Right cardiac atrium (tissue), 5 donors: ENCODE measurements around the gene GNPDA2. TPM values are rescaled to one million over a fixed set of nuclear protein-coding genes. Genes with fewer than 3 reads are reported as not detected.
"Not testable (repeated sequence)": the region's sequence is repeated elsewhere in the genome, so short reads cannot be mapped to it uniquely, and the experiment has no call there.

Experiments
- ATAC-seq, 2 donors: fragments of 200-7000 bp; cut with Tn5 transposase; one replicate each; pipeline versions ENCODE4 v1.8.0 to v1.9.1; 2020; ENCODE audit warnings: moderate library complexity in 2 of 2, mild to moderate bottlenecking in 1 of 2
- DNase-seq, 3 donors: peaks; one replicate each; pipeline ENCODE4 v3.0.0-alpha.2; 2020
- H3K27ac ChIP-seq: one replicate; pipeline ENCODE4 v1.5.1; 2013; ENCODE audit warnings: mild to moderate bottlenecking, low read length, control low read depth, moderate library complexity
- H3K27me3 ChIP-seq: one replicate; pipeline ENCODE4 v1.6.1; 2013; ENCODE audit not compliant: control insufficient read depth, insufficient read depth
- H3K4me1 ChIP-seq: one replicate; pipeline ENCODE4 v1.6.1; 2013; ENCODE audit warnings: low read length; ENCODE audit not compliant: control insufficient read depth, insufficient read depth
- H3K4me3 ChIP-seq: one replicate; pipeline ENCODE4 v1.5.1; 2013; ENCODE audit warnings: low read length, control low read depth
- H3K9me3 ChIP-seq: one replicate; pipeline ENCODE4 v1.6.1; 2013; ENCODE audit warnings: low read length; ENCODE audit not compliant: control insufficient read depth
- WGBS: extraction: QIAGEN DNeasy Blood & Tissue Kit; methylation state at CpG from one replicate; pipeline ENCODE4 v1.1.7; 2013; 5-methylcytosine and 5-hydroxymethylcytosine counted together
- intact Hi-C, 4 donors: fragments of 100-400 bp; cut with DNase I; formaldehyde crosslinking; loops; one replicate each; pipeline versions ENCODE4 v1.11.0 to v1.14.0; 2022 to 2023
- polyA plus RNA-seq: library from polyadenylated mRNA; stranded (reverse); fragments of 200-250 nt; gene quantifications from one replicate; pipeline ENCODE4 v1.2.3, GENCODE V29; 2013
- total RNA-seq, 4 donors: library from RNA; stranded (reverse); fragmentation: NEBNext Ultra II Directional; extraction: Animal tissue kit (Norgen Biotek cat#: 25700); gene quantifications; one replicate each; pipeline ENCODE4 v1.2.1, GENCODE V29; 2021
- donor health status: healthy with polysubstance abuse.
- donor health status: DM: no; HTN: yes; CAD: no.
- donor health status: DM: no; HTN: no; CAD: no.
- donor health status: DM: no; HTN: yes; CAD: no; lungs with severe emphysema.
- donor health status: DM: yes; HTN: yes; CAD: no.

GNPDA2 gene
- total and polyA plus RNA-seq, 5 donors, result 11.5 to 19.6 (median 15.0) TPM

GRCh38 chr4:44736900-44737299, 10.5 kb upstream of the GNPDA2 start:
- ATAC-seq (no peak), DNase-seq (no peak)
- H3K4me1 ChIP-seq, result no peaks in the 10 kb centered on the region
- H3K4me3 ChIP-seq, result no peak overlapping the region
- no peaks in the 10 kb centered on the region for H3K27me3 ChIP-seq
- no peak overlapping the region for H3K27ac ChIP-seq
- no peaks in the 10 kb centered on the region for H3K9me3 ChIP-seq
- intact Hi-C loops, result no loop called here
- 83% methylated on average over 2 of the region's 2 CpGs for WGBS

DNA sequence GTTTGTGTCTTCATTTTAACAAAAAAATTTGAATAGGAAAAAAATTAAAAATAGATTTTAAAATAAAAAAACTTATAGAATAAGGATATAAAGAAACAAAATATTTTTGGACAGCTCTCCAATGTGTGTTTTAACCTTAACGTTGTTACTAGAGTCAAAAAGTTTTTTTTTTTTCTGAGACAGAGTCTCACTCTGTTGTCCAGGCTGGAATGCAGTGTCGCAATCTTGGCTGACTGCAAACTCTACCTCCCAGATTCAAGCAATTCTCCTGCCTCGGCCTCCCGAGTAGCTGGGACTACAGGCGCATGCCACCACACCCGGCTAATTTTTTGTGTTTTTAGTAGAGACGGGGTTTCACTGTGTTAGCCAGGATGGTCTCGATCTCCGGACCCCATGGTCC, 2.3 kb upstream of the GNPDA2 start:
- WGBS, result 93% methylated on average over 9 of the region's 9 CpGs
- H3K4me1 ChIP-seq, H3K9me3 ChIP-seq, H3K4me3 ChIP-seq, DNase-seq, intact Hi-C loops, ATAC-seq, H3K27me3 ChIP-seq, H3K27ac ChIP-seq: not testable (repeated sequence)

- DNase-seq (no peak), ATAC-seq (no peak)
- 77% methylated on average over 6 of the region's 6 CpGs for WGBS
- intact Hi-C loops, result no loop called here
- Histone ChIP-seq H3K9me3 (no peaks in the 10 kb centered on the region), H3K4me3 (no peak overlapping the region), H3K27me3 (no peaks in the 10 kb centered on the region), H3K27ac (no peak overlapping the region), H3K4me1 (no peaks in the 10 kb centered on the region)
Observed at GRCh38 chr4:44727471-44727870, 1.1 kb upstream of the GNPDA2 start.

- intact Hi-C loops, result no loop called here
- peak; percentile 4 to 32 for ATAC-seq
- Histone ChIP-seq H3K27ac (peak overlapping the region; percentile 87), H3K4me3 (peak overlapping the region; percentile 92), H3K4me1 (no peaks in the 10 kb centered on the region), H3K27me3 (no peaks in the 10 kb centered on the region), H3K9me3 (no peaks in the 10 kb centered on the region)
- WGBS, result under 1% methylated on average over 9 of the region's 9 CpGs
- no peak for DNase-seq
Observed at GRCh38 chr4:44725726-44726037, 674 bp downstream of the GNPDA2 start.

- WGBS, result 32% methylated on average over 6 of the region's 6 CpGs
- intact Hi-C loops, result no loop called here
- H3K4me1 ChIP-seq, result no peaks in the 10 kb centered on the region
- no peaks in the 10 kb centered on the region for H3K27me3 ChIP-seq
- H3K4me3 ChIP-seq, result peak overlapping the region; percentile 92
- H3K27ac ChIP-seq, result no peak overlapping the region
- DNase-seq, result no peak
- no peak for ATAC-seq
- H3K9me3 ChIP-seq, result no peaks in the 10 kb centered on the region
Observed at GRCh38 chr4:44725166-44725565, 1.2 kb downstream of the GNPDA2 start.

- DNase-seq (no peak), ATAC-seq (no peak)
- 88% methylated on average over 3 of the region's 3 CpGs for WGBS
- H3K4me1 ChIP-seq, result no peaks in the 10 kb centered on the region
- H3K27ac ChIP-seq, result no peak overlapping the region
- H3K9me3 ChIP-seq, result no peaks in the 10 kb centered on the region
- no peaks in the 10 kb centered on the region for H3K27me3 ChIP-seq
- intact Hi-C loops, result no loop called here
- H3K4me3 ChIP-seq, result no peak overlapping the region
Observed at GRCh38 chr4:44722001-44722400, 4.4 kb downstream of the GNPDA2 start.

- H3K4me3 ChIP-seq, result no peak overlapping the region
- no peaks in the 10 kb centered on the region for H3K27me3 ChIP-seq
- H3K4me1 ChIP-seq, result no peaks in the 10 kb centered on the region
- no peak for DNase-seq
- ATAC-seq, result no peak
- intact Hi-C loops, result no loop called here
- 92% methylated on average over 4 of the region's 4 CpGs for WGBS
- no peaks in the 10 kb centered on the region for H3K9me3 ChIP-seq
- no peak overlapping the region for H3K27ac ChIP-seq
Observed at GRCh38 chr4:44720371-44720770, 6.0 kb downstream of the GNPDA2 start.

DNA sequence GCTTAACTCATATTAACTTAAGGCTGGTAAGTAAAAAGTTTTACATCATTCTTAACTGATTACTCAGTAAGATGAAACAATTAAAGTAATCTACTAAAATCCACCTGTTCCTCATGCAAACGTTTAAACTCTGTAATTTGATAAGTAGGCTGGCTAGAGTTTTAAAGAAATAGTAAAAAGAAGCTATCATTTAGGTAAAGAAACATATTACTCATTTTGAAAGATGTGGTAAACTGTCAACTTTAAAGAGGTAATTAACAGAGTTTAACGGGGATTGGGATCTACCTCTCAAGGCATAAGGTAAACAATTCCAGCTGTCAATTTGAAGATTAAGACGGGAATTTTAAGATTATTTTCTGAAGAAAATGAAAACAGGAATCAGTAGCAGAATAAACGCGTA, 9.8 kb downstream of the GNPDA2 start:
- ATAC-seq (no peak), DNase-seq (no peak)
- intact Hi-C loops, result no loop called here
- Histone ChIP-seq H3K27ac (no peak overlapping the region), H3K9me3 (no peaks in the 10 kb centered on the region), H3K27me3 (no peaks in the 10 kb centered on the region), H3K4me1 (no peaks in the 10 kb centered on the region), H3K4me3 (no peak overlapping the region)
- WGBS, result 66% methylated on average over 5 of the region's 5 CpGs

DNA sequence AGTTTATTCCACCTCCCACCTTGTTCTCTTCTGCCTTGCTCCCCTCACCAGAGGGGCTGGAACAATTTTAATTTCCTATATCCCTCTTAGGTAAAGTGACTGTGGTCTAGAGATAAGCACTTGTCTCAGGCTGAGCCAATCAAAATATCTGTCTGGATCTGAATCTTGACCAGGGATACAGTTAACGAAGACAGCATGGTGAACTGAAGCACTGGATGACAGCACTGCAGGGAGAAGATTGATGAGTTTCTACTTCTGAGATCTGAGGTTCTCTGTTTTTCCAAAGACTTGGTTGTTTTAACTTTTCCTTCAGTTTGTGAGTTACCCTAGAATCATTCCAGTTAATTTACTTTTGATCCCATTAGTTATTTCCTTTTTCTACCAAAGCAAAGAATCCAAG, 13.2 kb downstream of the GNPDA2 start:
- intact Hi-C loops, result no loop called here
- 91% methylated on average over 1 of the region's 1 CpG for WGBS
- Histone ChIP-seq H3K27me3 (no peaks in the 10 kb centered on the region), H3K4me1 (no peaks in the 10 kb centered on the region), H3K9me3 (no peaks in the 10 kb centered on the region), H3K27ac (no peak overlapping the region), H3K4me3 (no peak overlapping the region)
- DNase-seq (no peak), ATAC-seq (no peak)

GRCh38 chr4:44704673-44705072, 21.7 kb downstream of the GNPDA2 start:
- 85% methylated on average over 4 of the region's 4 CpGs for WGBS
- Histone ChIP-seq H3K4me1 (no peaks in the 10 kb centered on the region), H3K27ac (no peak overlapping the region), H3K9me3 (no peaks in the 10 kb centered on the region), H3K27me3 (no peaks in the 10 kb centered on the region), H3K4me3 (no peak overlapping the region)
- intact Hi-C loops, result no loop called here
- no peak for DNase-seq
- no peak for ATAC-seq

DNA sequence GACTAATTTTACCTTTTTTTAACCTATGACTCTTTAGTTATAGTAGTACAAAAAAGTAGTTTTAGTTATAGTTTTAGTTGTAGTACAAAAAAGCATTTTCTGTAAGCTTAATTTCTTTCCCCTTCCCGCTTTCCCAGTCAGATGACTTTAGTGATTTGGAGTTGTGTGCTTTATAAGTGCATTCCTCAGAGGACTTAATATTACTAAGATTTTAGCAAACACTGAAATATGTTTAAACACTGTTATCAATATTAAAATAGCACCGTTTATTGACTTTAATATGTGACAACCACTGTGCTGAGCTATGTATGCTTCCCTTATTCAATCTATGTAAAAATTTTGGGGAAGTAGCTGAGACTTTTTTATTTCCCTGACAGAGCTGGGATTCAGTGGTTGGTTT, 25.3 kb downstream of the GNPDA2 start:
- intact Hi-C loops, result no loop called here
- DNase-seq, result no peak
- H3K27me3 ChIP-seq, result no peaks in the 10 kb centered on the region
- H3K27ac ChIP-seq, result no peak overlapping the region
- ATAC-seq, result no peak
- H3K4me3 ChIP-seq, result no peak overlapping the region
- 86% methylated on average over 2 of the region's 2 CpGs for WGBS
- H3K9me3 ChIP-seq, result no peaks in the 10 kb centered on the region
- H3K4me1 ChIP-seq, result no peaks in the 10 kb centered on the region

DNA sequence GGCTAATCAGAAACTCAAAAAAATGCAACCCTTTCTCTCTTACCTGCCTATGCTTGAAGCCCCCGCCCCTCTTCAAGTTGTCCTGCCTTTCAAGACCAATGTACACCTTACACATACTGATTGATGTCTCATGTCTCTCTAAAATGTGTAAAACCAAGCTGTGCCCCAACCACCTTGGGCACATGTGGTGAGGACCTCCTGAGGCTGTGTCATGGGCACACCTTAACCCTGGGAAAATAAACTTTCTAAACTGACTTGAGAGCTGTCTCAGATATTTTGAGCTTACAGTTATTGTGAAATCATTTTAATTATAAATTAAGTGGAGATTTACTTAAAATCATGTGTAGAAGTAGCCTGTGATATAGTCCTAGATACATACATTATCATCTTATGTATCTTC, 25.9 kb downstream of the GNPDA2 start:
- Histone ChIP-seq H3K4me1 (no peaks in the 10 kb centered on the region), H3K4me3 (no peak overlapping the region), H3K27me3 (no peaks in the 10 kb centered on the region), H3K27ac (no peak overlapping the region), H3K9me3 (no peaks in the 10 kb centered on the region)
- ATAC-seq, result no peak
- intact Hi-C loops, result no loop called here
- DNase-seq, result no peak
- 96% methylated on average over 1 of the region's 1 CpG for WGBS
